HCT116 (cell line): ENCODE data around the gene MFN2. TPM values are rescaled to one million over a fixed set of nuclear protein-coding genes. Genes with fewer than 3 reads are reported as not detected.

ENCODE experiments used
- ATAC-seq: fragments of 200-7000 bp; cut with Tn5 transposase; 2 replicates; pipeline ENCODE4 v1.9.1; 2020; ENCODE audit warnings: mild to moderate bottlenecking, moderate library complexity
- BruUV-seq: library from RNA; stranded (reverse); fragments of 400-500 nt; replicated peaks from 2 replicates; lab custom pipeline; 2021; lab: Mats Ljungman, UMichigan
- CTCF ChIA-PET: fragments of 300-600 bp; sonication (Branson Sonifier 250); formaldehyde crosslinking; loops from one replicate; lab custom pipeline; 2021; ENCODE audit warnings: antibody characterized with exemption; lab: Charles Lee
- POLR2A ChIA-PET: fragments of 300-600, 350-600 bp; sonication (Branson Sonifier 250); formaldehyde crosslinking; loops from one replicate; lab custom pipeline; 2021; ENCODE audit warnings: antibody characterized with exemption; lab: Charles Lee
- RAD21 ChIA-PET, 2 experiments: fragments of 300-600 bp; sonication (Branson Sonifier 250); formaldehyde crosslinking; loops; one replicate each; lab custom pipeline; 2023; ENCODE audit warnings: low total read pairs in 2 of 2; ENCODE audit not compliant: uncharacterized antibody in 2 of 2, unreplicated experiment in 2 of 2, low non-redundant PET in 1 of 2; lab: Charles Lee
- DNase-seq: peaks from one replicate; pipeline ENCODE4 v3.0.0-alpha.2; 2010; ENCODE audit warnings: low read depth, low spot score
- H2AFZ ChIP-seq: fragments of 200-600 bp; shearing (Covaris generic), sonication (generic); 2 replicates; pipeline ENCODE4 v1.6.1; 2017; ENCODE audit warnings: low read depth, mixed run types, mixed read lengths, antibody characterized with exemption, low read length; ENCODE audit not compliant: poor library complexity, severe bottlenecking
- H3K27ac ChIP-seq: 2 replicates; pipeline ENCODE4 v1.5.1; 2012; ENCODE audit warnings: low read depth, low read length
- H3K27me3 ChIP-seq: fragments of 200-600 bp; sonication (generic); 2 replicates; pipeline ENCODE4 v1.6.1; 2016; ENCODE audit warnings: mixed run types, low read length, mixed read lengths; ENCODE audit not compliant: insufficient read depth
- H3K36me3 ChIP-seq, 2 experiments: fragments of 200-500 bp in 1 of 2; fragments of 200-600 bp in 1 of 2; sonication (Bioruptor generic) in 1 of 2; sonication (generic) in 1 of 2; 2 replicates each; pipeline versions ENCODE4 v1.5.1 to v1.6.1; 2014 to 2016; ENCODE audit warnings: low read length in 2 of 2, inconsistent platforms in 1 of 2, mixed read lengths in 1 of 2, mixed run types in 1 of 2; ENCODE audit not compliant: insufficient read depth in 2 of 2, control insufficient read depth in 1 of 2
- H3K4me1 ChIP-seq, 2 experiments: fragments of 200-600 bp in 1 of 2; sonication (generic) in 1 of 2; 2 replicates each; pipeline versions ENCODE4 v1.5.1 to v1.6.1; 2012 to 2017; ENCODE audit warnings: low read length in 2 of 2, inconsistent platforms in 1 of 2, mild to moderate bottlenecking in 1 of 2, mixed read lengths in 1 of 2, mixed run types in 1 of 2, moderate library complexity in 1 of 2; ENCODE audit not compliant: insufficient read depth in 2 of 2, control insufficient read depth in 1 of 2
- H3K4me2 ChIP-seq: fragments of 200-600 bp; sonication (generic); 2 replicates; pipeline ENCODE4 v1.6.1; 2017; ENCODE audit warnings: mixed run types, low read length, mixed read lengths
- H3K4me3 ChIP-seq, 2 experiments: fragments of 200-600 bp in 1 of 2; sonication (generic) in 1 of 2; replicated peaks in 1 of 2; 2 replicates each; pipeline ENCODE4 v1.5.1; 2011 to 2016; ENCODE audit warnings: low read length in 2 of 2, control low read depth in 1 of 2, low read depth in 1 of 2, mild to moderate bottlenecking in 1 of 2, mixed read lengths in 1 of 2, mixed run types in 1 of 2
- H3K79me2 ChIP-seq: fragments of 200-600 bp; sonication (generic); 2 replicates; pipeline ENCODE4 v1.6.1; 2017; ENCODE audit warnings: mild to moderate bottlenecking, mixed run types, low read length, moderate library complexity, mixed read lengths; ENCODE audit not compliant: insufficient read depth
- H3K9ac ChIP-seq: fragments of 200-600 bp; sonication (generic); 2 replicates; pipeline ENCODE4 v1.6.1; 2016; ENCODE audit warnings: low read length, mixed read lengths
- H3K9me2 ChIP-seq: fragments of 200-600 bp; sonication (generic), shearing (Covaris generic); 2 replicates; pipeline ENCODE4 v1.6.1; 2017; ENCODE audit warnings: mixed run types, mild to moderate bottlenecking, moderate library complexity; ENCODE audit not compliant: insufficient read depth
- H3K9me3 ChIP-seq, 2 experiments: fragments of 200-500 bp in 1 of 2; fragments of 200-600 bp in 1 of 2; sonication (Bioruptor generic) in 1 of 2; sonication (generic) in 1 of 2; 2 replicates each; pipeline ENCODE4 v1.6.1; 2014 to 2017; ENCODE audit warnings: low read length in 2 of 2, mixed read lengths in 2 of 2, inconsistent platforms in 1 of 2, low read depth in 1 of 2, mild to moderate bottlenecking in 1 of 2, mixed run types in 1 of 2, moderate library complexity in 1 of 2; ENCODE audit not compliant: control insufficient read depth in 1 of 2, insufficient read depth in 1 of 2
- H4K20me1 ChIP-seq: fragments of 200-600 bp; sonication (generic), shearing (Covaris generic); 2 replicates; pipeline ENCODE4 v1.6.1; 2017; ENCODE audit warnings: mixed run types, mild to moderate bottlenecking, moderate library complexity; ENCODE audit not compliant: insufficient read depth
- CBX3 ChIP-seq: IDR thresholded peaks from 2 replicates; pipeline ENCODE4 v1.6.1; 2012; ENCODE audit warnings: low read depth
- EGR1 ChIP-seq: IDR thresholded peaks from 2 replicates; pipeline ENCODE4 v1.6.1; 2012; ENCODE audit warnings: low read depth
- ELF1 ChIP-seq: IDR thresholded peaks from 2 replicates; pipeline ENCODE4 v1.6.1; 2012; ENCODE audit warnings: low read depth, borderline replicate concordance
- SP1 ChIP-seq: IDR thresholded peaks from 2 replicates; pipeline ENCODE4 v1.6.1; 2012; ENCODE audit warnings: low read depth
- SRF ChIP-seq: IDR thresholded peaks from 2 replicates; pipeline ENCODE4 v1.6.1; 2012; ENCODE audit warnings: low read depth
- YY1 ChIP-seq: IDR thresholded peaks from 2 replicates; pipeline ENCODE4 v1.6.1; 2011; ENCODE audit warnings: low read length, low read depth, moderate library complexity, mild to moderate bottlenecking; ENCODE audit not compliant: insufficient replicate concordance; ENCODE audit errors: extremely low read depth
- ZFX ChIP-seq: fragments of 450-650 bp; IDR thresholded peaks from 2 replicates; pipeline ENCODE4 v1.6.1; 2017
- intact Hi-C: fragments of 100-400 bp; cut with micrococcal nuclease; formaldehyde crosslinking; loops from 2 replicates; pipeline ENCODE4 v1.10.0; 2022
- total RNA-seq: library from RNA; stranded (reverse); gene quantifications from one replicate; pipeline ENCODE4 v1.2.1, GENCODE V29; 2021; ENCODE audit not compliant: unreplicated experiment
- TF ChIP-seq, protein P1 (sequence below): IDR thresholded peaks from 2 replicates; pipeline ENCODE4 v1.6.1; 2011; ENCODE audit warnings: mild to moderate bottlenecking, low read length, moderate library complexity; ENCODE audit not compliant: insufficient replicate concordance; ENCODE audit errors: extremely low read depth

MFN2 gene
- total RNA-seq, 1 experiment from 2014 or later: 83.0 TPM

DNA sequence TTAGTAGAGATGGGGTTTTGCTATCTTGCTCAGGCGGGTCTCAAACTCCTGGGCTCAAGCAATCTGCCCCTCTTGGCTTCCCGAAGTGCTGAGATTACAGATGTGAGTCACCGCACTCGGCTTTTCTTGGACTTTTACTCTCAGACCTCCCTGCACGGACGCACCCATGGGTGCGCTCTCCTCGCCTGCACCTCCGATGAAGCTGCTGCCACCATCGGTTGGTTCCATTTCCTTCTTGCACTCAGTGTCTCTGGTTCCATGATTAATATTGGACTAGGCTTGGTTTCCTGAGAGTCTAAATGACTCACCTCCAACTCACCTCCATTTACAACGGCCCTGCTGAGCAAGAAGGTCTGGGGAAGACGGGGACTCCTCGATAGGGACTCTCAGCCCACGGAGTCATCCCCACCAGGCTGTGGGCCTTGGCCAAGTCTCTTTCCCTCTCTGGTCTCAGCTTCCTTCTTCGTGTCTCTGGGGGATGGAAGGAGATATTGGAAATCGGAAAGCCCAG is 76.1 kb downstream of the MFN2 start:
- no TSS peak for BruUV-seq
- ChIA-PET POLR2A (no interaction called here), RAD21 (no interaction called here), CTCF (no interaction called here)
- ATAC-seq (no peak), DNase-seq (no peak)
- H3K4me3 ChIP-seq: no peak overlapping the region
- H3K9me2 ChIP-seq: no peaks in the 10 kb centered on the region
- H3K36me3 ChIP-seq: no peaks in the 10 kb centered on the region
- intact Hi-C loops: no loop called here
- H2AFZ ChIP-seq: no peak overlapping the region
- H3K27ac ChIP-seq: no peak overlapping the region
- H3K9me3 ChIP-seq: no peaks in the 10 kb centered on the region
- H3K4me1 ChIP-seq: peaks cover 9 to 22% of the 10 kb centered on the region in 2 experiments
- H4K20me1 ChIP-seq: no peaks in the 10 kb centered on the region
- no peaks in the 10 kb centered on the region for H3K27me3 ChIP-seq
- no peak overlapping the region for H3K9ac ChIP-seq
- no peak for TF ChIP-seq SP1
- TF ChIP-seq YY1: no peak
- no peak for TF ChIP-seq SRF
- no peak for TF ChIP-seq CBX3
- TF ChIP-seq, all 23 proteins: peak for 0
- Histone ChIP-seq H3K4me2 (0 out of 2 replicates have a peak overlapping the region, but pooled peaks have one; percentile 8), H3K79me2 (no peaks in the 10 kb centered on the region)

DNA sequence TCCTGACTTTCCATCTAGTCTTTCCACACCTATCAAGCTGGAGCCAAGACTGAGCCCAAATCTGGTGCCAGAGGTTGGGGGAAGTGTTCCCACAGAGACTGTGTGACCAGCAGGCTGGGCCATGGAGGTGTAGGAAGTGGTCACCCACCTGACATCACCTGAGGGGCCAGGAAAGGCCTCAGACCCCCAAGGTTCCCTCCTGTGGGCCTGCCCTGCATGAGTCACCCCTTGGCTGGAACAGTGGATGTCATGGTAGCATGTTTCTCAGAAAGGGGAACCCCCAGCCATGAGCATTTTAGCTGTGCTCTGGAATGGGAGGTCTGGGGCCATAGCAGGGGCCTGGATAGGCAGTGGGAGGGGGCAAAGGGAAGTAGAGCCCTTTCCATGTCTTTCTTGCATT is 77.1 kb downstream of the MFN2 start:
- peaks cover under 1 to 13% of the 10 kb centered on the region in 2 experiments for H3K4me1 ChIP-seq
- H3K9ac ChIP-seq: no peak overlapping the region
- no peak overlapping the region for H3K27ac ChIP-seq
- H3K36me3 ChIP-seq: no peaks in the 10 kb centered on the region
- no peaks in the 10 kb centered on the region for H3K79me2 ChIP-seq
- no TSS peak for BruUV-seq
- DNase-seq (no peak), ATAC-seq (no peak)
- ChIA-PET RAD21 (no interaction called here), POLR2A (no interaction called here), CTCF (interaction anchor here (2.3 kb wide), 1 partner anchor 22 kb away, joined by 6 read pairs; no protein-coding TSS in a partner anchor)
- no peak overlapping the region for H2AFZ ChIP-seq
- intact Hi-C loops: no loop called here
- H3K27me3 ChIP-seq: no peaks in the 10 kb centered on the region
- H3K4me2 ChIP-seq: no peak overlapping the region
- H3K9me3 ChIP-seq: no peaks in the 10 kb centered on the region
- no peaks in the 10 kb centered on the region for H4K20me1 ChIP-seq
- no peak overlapping the region for H3K4me3 ChIP-seq
- H3K9me2 ChIP-seq: no peaks in the 10 kb centered on the region
- TF ChIP-seq ZFX (no peak), ELF1 (no peak), EGR1 (no peak)
- TF ChIP-seq, protein P1, sequence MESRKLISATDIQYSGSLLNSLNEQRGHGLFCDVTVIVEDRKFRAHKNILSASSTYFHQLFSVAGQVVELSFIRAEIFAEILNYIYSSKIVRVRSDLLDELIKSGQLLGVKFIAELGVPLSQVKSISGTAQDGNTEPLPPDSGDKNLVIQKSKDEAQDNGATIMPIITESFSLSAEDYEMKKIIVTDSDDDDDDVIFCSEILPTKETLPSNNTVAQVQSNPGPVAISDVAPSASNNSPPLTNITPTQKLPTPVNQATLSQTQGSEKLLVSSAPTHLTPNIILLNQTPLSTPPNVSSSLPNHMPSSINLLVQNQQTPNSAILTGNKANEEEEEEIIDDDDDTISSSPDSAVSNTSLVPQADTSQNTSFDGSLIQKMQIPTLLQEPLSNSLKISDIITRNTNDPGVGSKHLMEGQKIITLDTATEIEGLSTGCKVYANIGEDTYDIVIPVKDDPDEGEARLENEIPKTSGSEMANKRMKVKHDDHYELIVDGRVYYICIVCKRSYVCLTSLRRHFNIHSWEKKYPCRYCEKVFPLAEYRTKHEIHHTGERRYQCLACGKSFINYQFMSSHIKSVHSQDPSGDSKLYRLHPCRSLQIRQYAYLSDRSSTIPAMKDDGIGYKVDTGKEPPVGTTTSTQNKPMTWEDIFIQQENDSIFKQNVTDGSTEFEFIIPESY: no peak
